ENCODE measurements around the gene OR8D4. TPM values are rescaled to one million over a fixed set of nuclear protein-coding genes. Genes with fewer than 3 reads are reported as not detected.

Gene OR8D4
- total and polyA plus RNA-seq, 8 donors, result 1.4 to 1.5 TPM; not detected in 6

- WGBS, 5 donors, result 48 to 63% (median 58%) methylated on average over 3 of the region's 3 CpGs
- Histone ChIP-seq H3K4me1 (no peaks in the 10 kb centered on the region), H3K27ac (no peak overlapping the region), H3K9me3 (no peaks in the 10 kb centered on the region), H3K36me3 (no peaks in the 10 kb centered on the region), H3K4me3 (no peak overlapping the region), H3K27me3 (no peaks in the 10 kb centered on the region)
- no peak for TF ChIP-seq POLR2A (IDR thresholded peaks at IDR 0.05)
- no peak for DNase-seq
- intact Hi-C loops (cut with DNase I; ENCODE audit: low total_unique reads), result no loop called here
Measured at GRCh38 chr11:123904932-123905331, 3.0 kb downstream of the OR8D4 start.

- TF ChIP-seq, protein P1, sequence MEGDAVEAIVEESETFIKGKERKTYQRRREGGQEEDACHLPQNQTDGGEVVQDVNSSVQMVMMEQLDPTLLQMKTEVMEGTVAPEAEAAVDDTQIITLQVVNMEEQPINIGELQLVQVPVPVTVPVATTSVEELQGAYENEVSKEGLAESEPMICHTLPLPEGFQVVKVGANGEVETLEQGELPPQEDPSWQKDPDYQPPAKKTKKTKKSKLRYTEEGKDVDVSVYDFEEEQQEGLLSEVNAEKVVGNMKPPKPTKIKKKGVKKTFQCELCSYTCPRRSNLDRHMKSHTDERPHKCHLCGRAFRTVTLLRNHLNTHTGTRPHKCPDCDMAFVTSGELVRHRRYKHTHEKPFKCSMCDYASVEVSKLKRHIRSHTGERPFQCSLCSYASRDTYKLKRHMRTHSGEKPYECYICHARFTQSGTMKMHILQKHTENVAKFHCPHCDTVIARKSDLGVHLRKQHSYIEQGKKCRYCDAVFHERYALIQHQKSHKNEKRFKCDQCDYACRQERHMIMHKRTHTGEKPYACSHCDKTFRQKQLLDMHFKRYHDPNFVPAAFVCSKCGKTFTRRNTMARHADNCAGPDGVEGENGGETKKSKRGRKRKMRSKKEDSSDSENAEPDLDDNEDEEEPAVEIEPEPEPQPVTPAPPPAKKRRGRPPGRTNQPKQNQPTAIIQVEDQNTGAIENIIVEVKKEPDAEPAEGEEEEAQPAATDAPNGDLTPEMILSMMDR (IDR thresholded peaks at IDR 0.05), result no peak
- TF ChIP-seq EP300 (IDR thresholded peaks at IDR 0.05) (no peak), POLR2A (IDR thresholded peaks at IDR 0.05) (no peak), POLR2AphosphoS5 (IDR thresholded peaks at IDR 0.05) (no peak)
- no peaks in the 10 kb centered on the region for H3K27me3 ChIP-seq
- DNase-seq, result no peak
- no peak overlapping the region for H3K27ac ChIP-seq
- no peaks in the 10 kb centered on the region for H3K36me3 ChIP-seq
- no peak overlapping the region for H3K4me3 ChIP-seq
- no peaks in the 10 kb centered on the region for H3K4me1 ChIP-seq
- WGBS, 5 donors, result 47 to 58% (median 53%) methylated on average over 3 of the region's 3 CpGs
- intact Hi-C loops (cut with DNase I; ENCODE audit: low total_unique reads), result no loop called here
- no peaks in the 10 kb centered on the region for H3K9me3 ChIP-seq
Measured at GRCh38 chr11:123905826-123906225, 3.9 kb downstream of the OR8D4 start.

GRCh38 chr11:123920943-123921342, 19.0 kb downstream of the OR8D4 start:
- 72 to 80% (median 73%) methylated on average over 3 of the region's 3 CpGs for WGBS, 5 donors
- Histone ChIP-seq H3K36me3 (no peaks in the 10 kb centered on the region), H3K9me3 (no peaks in the 10 kb centered on the region), H3K27ac (no peak overlapping the region), H3K27me3 (no peaks in the 10 kb centered on the region), H3K4me3 (no peak overlapping the region), H3K4me1 (no peaks in the 10 kb centered on the region)
- DNase-seq, result no peak
- intact Hi-C loops (cut with DNase I; ENCODE audit: low total_unique reads), result no loop called here
- TF ChIP-seq POLR2A (IDR thresholded peaks at IDR 0.05) (no peak), POLR2AphosphoS5 (IDR thresholded peaks at IDR 0.05) (no peak), EP300 (IDR thresholded peaks at IDR 0.05) (no peak)
- TF ChIP-seq, protein P1 (IDR thresholded peaks at IDR 0.05), result no peak

- DNase-seq, result no peak
- intact Hi-C loops (cut with DNase I; ENCODE audit: low total_unique reads), result no loop called here
- no peaks in the 10 kb centered on the region for H3K27me3 ChIP-seq
- no peaks in the 10 kb centered on the region for H3K4me1 ChIP-seq
- TF ChIP-seq EP300 (IDR thresholded peaks at IDR 0.05), result no peak
- TF ChIP-seq, protein P1 (IDR thresholded peaks at IDR 0.05), result no peak
- no peak for TF ChIP-seq POLR2AphosphoS5 (IDR thresholded peaks at IDR 0.05)
- no peak for TF ChIP-seq POLR2A (IDR thresholded peaks at IDR 0.05)
- 60 to 78% (median 73%) methylated on average over 1 of the region's 1 CpG for WGBS, 5 donors
- H3K9me3 ChIP-seq, result no peaks in the 10 kb centered on the region
- no peak overlapping the region for H3K27ac ChIP-seq
- H3K4me3 ChIP-seq, result no peak overlapping the region
- no peaks in the 10 kb centered on the region for H3K36me3 ChIP-seq
Measured at GRCh38 chr11:123924027-123924426, 22.1 kb downstream of the OR8D4 start.

DNA sequence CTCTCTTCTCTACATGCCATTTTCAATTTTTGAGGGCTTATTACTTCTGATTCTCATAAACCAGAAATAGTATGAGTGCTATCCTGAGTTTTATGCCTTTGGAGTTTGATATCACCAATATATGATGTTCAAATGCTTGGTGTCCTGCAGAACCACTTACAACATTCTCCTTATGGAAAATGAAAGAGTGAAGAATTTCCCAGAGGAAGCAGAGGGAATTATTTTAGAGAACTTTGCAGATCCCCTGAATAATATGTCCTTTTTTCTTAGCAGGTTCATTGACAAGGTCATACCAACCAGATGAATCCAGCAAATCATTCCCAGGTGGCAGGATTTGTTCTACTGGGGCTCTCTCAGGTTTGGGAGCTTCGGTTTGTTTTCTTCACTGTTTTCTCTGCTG, 37.4 kb downstream of the OR8D4 start, which contains the start of gene OR4D5:
OR4D5 (plus strand) TSS at position 301 of the 400 bp plus-strand sequence; CDS start at position 301, 0 bp downstream.
- Histone ChIP-seq H3K4me3 (no peak within 1 kb of the TSS), H3K36me3 (no peaks in the 10 kb centered on the region), H3K27me3 (no peaks in the 10 kb centered on the region), H3K9me3 (no peaks in the 10 kb centered on the region), H3K4me1 (no peaks in the 10 kb centered on the region), H3K27ac (no peak within 1 kb of the TSS)
- intact Hi-C loops (cut with DNase I; ENCODE audit: low total_unique reads), result no loop called here
- 69 to 91% (median 83%) methylated on average over 1 of the region's 1 CpG for WGBS, 5 donors
- no peak for TF ChIP-seq EP300 (IDR thresholded peaks at IDR 0.05)
- TF ChIP-seq, protein P1 (IDR thresholded peaks at IDR 0.05), result no peak
- TF ChIP-seq POLR2A (IDR thresholded peaks at IDR 0.05), result no peak
- TF ChIP-seq POLR2AphosphoS5 (IDR thresholded peaks at IDR 0.05), result no peak
- no peak for DNase-seq

Data from stomach (tissue), 9 donors.